ENCODE results near the gene KIAA1549.

KIAA1549 gene

DNA sequence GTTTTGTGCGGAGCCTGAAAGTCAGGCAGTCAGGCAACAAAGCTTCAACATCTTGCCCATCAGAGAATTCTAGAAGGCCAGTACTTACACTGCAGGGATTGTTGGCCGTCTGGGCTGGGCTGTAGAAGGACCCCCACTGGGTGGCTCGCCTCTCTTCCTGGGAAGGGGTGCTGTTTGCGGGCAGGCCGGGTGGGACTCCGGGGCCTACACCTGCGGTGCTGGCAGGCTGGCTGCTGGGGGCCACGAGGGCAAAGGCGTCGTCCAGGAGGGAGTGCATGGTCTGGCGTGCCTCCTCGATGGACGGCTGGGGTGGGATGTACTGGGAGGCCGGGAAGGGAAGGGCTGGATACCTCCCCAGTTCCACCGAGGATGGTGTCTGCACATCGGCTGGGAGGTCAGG is 120.1 kb downstream of the KIAA1549 start:
- Mint-ChIP-seq H3K4me1 (ENCODE audit: low read depth) (peaks cover 19% of the 10 kb centered on the region), H3K9me3 (ENCODE audit: low read depth) (peaks cover 13% of the 10 kb centered on the region), H3K27ac (no peak overlapping the region), H3K4me3 (no peak overlapping the region), H3K27me3 (peaks cover 2% of the 10 kb centered on the region), H3K36me3 (peaks cover 8% of the 10 kb centered on the region)

DNA sequence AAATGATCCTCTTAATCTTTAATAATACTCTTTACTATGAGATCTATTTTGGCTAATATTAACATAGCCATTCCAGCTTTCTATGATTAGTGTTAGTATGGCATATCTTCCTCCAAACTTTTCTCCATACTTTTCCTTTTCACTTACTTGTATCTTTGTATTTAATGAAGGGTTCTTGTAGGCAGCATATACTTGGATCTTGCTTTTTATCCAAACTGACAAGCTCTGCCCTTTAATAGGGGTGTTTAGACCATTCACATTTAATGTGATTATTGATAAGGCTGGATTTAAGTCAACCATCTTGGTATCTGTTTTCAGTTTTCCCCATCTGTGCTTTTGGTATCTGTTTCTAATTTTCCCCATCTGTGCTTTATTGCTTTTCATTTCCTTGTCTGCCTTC is 123.5 kb downstream of the KIAA1549 start:
- Mint-ChIP-seq H3K27ac (no peak overlapping the region), H3K4me3 (no peak overlapping the region), H3K27me3 (peaks cover 2% of the 10 kb centered on the region), H3K36me3 (peaks cover 8% of the 10 kb centered on the region), H3K9me3 (ENCODE audit: low read depth) (peaks cover 13% of the 10 kb centered on the region), H3K4me1 (ENCODE audit: low read depth) (no peaks in the 10 kb centered on the region)

DNA sequence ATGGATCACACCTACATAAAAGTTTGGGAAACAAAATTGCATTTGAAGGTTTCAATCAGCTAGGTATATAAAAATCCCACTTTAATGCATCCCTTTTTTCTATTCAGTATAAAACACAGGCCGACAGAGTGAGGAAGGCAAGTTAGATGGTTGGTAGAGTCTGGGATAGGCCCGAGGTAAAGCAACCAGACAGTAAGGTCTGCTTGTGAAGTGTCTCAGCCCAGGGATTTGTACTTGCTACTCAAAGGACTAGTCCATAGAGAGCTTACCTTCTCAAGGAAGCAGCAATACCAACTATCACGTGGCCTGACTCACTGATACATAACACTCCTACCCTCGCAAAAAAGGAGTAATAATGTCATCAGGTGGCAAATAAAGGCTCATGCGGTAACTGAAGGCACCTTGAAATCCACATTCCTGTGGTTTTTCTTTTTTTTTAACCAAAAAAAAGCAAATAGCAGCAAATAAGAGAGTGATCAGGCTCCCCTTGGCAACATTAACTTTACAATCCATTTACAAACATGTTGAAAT is 127.0 kb downstream of the KIAA1549 start:
- H3K9me3 Mint-ChIP-seq (ENCODE audit: low read depth): peaks cover 17% of the 10 kb centered on the region
- no peaks in the 10 kb centered on the region for H3K4me1 Mint-ChIP-seq (ENCODE audit: low read depth)
- no peak overlapping the region for H3K27ac Mint-ChIP-seq
- no peak overlapping the region for H3K4me3 Mint-ChIP-seq
- H3K27me3 Mint-ChIP-seq: peaks cover 1% of the 10 kb centered on the region
- H3K36me3 Mint-ChIP-seq: peaks cover 11% of the 10 kb centered on the region

DNA sequence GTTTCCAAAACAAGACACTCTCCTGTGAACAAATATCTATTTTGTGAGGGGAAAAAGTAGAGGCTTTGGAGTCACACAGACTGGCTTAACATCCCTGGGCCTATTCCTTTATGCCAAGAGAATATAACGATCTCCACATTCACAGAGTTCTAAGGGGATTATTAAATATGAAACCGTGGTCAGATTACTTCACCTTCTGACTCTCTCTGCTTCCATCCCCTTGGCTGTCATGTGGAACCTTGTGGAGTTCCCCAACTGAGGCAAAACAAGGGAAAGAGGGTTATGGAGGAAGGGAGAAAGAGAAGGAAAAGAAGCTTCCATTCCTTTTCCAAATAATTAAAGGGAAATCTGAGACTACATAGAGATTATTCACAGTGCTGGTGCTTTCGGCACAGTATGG is 127.7 kb downstream of the KIAA1549 start:
- Mint-ChIP-seq H3K27ac (no peak overlapping the region), H3K36me3 (peaks cover 11% of the 10 kb centered on the region), H3K9me3 (ENCODE audit: low read depth) (peaks cover 17% of the 10 kb centered on the region), H3K27me3 (peaks cover 1% of the 10 kb centered on the region), H3K4me3 (no peak overlapping the region), H3K4me1 (ENCODE audit: low read depth) (no peaks in the 10 kb centered on the region)

DNA sequence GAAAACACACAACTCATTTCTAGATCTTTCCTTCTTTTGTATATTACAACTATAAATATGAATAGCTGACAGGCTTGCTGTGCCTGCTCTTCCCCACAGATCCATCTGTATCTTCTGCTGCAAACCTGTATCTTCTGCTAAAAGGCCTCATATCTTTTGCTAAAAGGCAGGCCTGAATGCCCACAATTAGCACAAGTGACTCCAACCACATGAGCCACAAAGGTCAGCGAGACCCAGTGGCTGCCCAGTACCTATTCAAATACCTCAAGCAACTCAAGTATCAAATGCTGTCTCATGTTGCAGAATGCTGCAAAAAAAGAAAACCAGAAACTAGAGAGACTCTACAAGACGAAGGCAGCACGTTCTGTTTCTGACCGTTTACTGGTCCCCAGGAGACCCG is 128.7 kb downstream of the KIAA1549 start:
- no peaks in the 10 kb centered on the region for H3K4me1 Mint-ChIP-seq (ENCODE audit: low read depth)
- peaks cover 9% of the 10 kb centered on the region for H3K36me3 Mint-ChIP-seq
- H3K27me3 Mint-ChIP-seq: peaks cover 1% of the 10 kb centered on the region
- no peak overlapping the region for H3K4me3 Mint-ChIP-seq
- H3K9me3 Mint-ChIP-seq (ENCODE audit: low read depth): peaks cover 10% of the 10 kb centered on the region
- H3K27ac Mint-ChIP-seq: no peak overlapping the region

DNA sequence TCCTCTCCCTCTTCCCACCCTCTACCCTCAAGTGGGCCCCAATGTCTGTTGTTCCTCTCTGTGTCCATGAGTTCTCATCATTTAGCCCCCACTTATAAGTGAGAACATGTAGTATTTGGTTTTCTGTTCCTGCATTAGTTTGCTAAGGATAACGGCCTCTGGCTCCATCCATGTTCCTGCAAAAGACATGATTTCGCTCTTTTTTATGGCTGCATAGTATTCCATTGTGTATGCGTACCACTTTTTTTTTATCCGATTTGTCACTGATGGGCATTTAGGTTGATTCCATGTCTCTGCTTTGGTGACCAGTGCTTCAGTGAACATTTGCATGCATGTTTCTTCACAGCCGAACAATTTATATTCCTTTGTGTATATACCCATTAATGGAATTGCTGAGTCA is 131.5 kb downstream of the KIAA1549 start:
- H3K27me3 Mint-ChIP-seq: peaks cover 1% of the 10 kb centered on the region
- no peaks in the 10 kb centered on the region for H3K4me1 Mint-ChIP-seq (ENCODE audit: low read depth)
- H3K9me3 Mint-ChIP-seq (ENCODE audit: low read depth): peaks cover 4% of the 10 kb centered on the region
- no peak overlapping the region for H3K27ac Mint-ChIP-seq
- peaks cover 3% of the 10 kb centered on the region for H3K36me3 Mint-ChIP-seq
- no peak overlapping the region for H3K4me3 Mint-ChIP-seq

DNA sequence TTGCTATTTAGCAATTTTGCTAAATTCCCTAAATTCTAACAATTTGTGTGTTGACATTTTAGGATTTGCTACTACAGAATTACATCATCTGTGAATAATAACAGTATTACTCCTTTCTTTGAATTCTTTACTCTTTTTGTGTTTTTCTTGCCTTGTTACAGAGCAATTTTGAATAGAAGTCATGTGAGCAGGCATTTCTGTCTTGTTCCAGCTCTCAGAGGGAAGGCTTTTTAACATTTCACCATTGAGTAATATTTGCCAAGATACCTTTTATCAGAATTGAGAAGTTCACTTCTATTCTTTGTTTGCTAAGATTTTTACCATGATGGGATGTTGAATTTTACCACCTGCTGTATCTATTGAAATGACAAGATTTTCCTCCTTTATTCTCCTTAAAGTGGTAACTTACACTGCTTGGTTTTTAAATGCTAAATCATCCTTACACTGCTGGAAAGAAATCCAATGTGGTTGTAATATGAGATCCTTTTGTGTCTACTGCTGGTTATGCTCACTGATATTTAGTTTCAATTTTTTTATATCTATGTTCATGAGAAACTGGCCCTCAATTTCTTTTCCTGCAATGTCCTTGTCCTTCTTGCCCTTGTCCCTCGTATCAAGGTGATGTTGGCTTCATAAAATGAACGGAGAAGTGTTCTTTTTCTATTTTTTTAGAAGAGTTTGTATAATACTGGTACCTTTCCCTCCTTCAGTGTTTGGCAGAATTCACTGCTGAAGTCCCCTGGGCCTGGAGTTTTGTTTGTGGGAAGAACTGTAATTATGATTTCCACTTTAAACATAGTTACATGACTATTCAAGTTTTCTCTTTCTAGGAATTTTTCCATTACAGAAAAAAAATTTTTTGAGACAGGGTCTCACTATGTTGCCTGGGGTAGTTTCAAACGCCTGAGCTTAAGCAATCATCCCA is 132.9 kb downstream of the KIAA1549 start:
- Mint-ChIP-seq H3K9me3 (ENCODE audit: low read depth) (peaks cover 4% of the 10 kb centered on the region), H3K27ac (no peak overlapping the region), H3K36me3 (peaks cover 3% of the 10 kb centered on the region), H3K4me3 (no peak overlapping the region), H3K4me1 (ENCODE audit: low read depth) (no peaks in the 10 kb centered on the region), H3K27me3 (peaks cover 1% of the 10 kb centered on the region)

DNA sequence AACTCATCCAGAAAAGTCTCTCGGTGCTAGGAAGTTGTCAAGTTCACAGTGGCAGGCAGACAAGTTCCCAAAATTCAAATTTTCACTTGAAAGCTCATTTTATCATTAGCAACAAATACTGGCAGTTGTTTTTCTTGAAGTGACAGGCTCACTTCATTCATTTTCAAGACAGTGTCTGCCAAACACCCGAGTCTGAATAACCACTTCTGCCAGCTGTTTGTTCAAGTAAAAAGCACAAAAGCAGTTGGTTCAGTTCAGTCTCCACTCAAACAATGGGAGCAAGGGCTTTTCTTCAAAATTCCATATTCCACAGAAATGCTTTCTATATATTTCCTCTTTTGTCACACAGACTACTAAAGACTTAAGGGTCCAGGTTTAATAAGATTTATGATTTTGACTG is 135.5 kb downstream of the KIAA1549 start:
- Mint-ChIP-seq H3K27ac (no peak overlapping the region), H3K4me3 (no peak overlapping the region), H3K27me3 (peaks cover 1% of the 10 kb centered on the region), H3K36me3 (peaks cover 3% of the 10 kb centered on the region), H3K9me3 (ENCODE audit: low read depth) (peaks cover 4% of the 10 kb centered on the region), H3K4me1 (ENCODE audit: low read depth) (no peaks in the 10 kb centered on the region)

DNA sequence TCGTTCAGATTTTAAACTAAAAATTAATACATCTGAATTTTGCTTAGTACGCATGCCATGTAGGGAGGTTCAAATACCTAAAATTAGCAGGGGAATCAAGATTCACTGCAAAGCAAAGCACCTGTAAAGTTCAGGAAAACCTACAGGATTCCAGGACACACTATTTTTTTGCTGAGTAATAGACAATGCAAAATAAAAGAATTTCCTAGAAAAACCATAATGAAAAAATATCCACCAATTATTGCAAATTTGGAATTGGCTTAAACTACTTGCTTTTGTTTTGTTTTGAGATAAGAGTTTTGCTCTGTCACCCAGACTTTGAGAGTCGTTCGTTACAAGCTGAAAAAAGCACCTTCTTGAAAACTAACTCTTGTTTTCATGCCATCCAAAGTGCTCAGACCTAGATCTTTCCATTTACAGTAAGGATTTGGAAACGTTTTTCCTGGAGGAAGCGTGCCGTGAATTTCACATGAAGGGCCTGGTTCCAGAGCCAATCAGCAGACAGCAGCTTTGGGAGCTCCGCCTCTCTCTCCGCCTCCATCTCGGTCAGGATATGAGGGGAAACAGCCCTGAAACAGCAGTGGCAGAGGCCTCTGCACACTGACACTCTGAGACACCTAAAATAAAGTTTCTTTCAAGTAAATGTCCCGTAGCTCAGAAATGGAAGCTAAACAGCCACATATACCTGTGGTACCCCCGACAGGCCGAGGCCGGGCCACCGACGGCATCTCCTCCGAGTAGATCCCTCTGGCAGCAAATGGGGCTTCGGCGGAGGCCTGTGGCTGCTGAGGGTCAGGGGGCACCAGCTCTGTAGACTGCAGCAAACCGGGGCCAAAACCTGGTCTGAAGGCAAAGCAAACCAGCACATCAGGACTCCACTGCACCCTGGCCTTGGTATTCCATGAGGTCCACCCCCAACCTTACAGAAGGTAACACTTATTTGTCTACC is 137.3 kb downstream of the KIAA1549 start:
- no peaks in the 10 kb centered on the region for H3K4me1 Mint-ChIP-seq (ENCODE audit: low read depth)
- no peak overlapping the region for H3K4me3 Mint-ChIP-seq
- H3K9me3 Mint-ChIP-seq (ENCODE audit: low read depth): no peaks in the 10 kb centered on the region
- no peak overlapping the region for H3K27ac Mint-ChIP-seq
- no peaks in the 10 kb centered on the region for H3K36me3 Mint-ChIP-seq
- H3K27me3 Mint-ChIP-seq: peaks cover 2% of the 10 kb centered on the region

DNA sequence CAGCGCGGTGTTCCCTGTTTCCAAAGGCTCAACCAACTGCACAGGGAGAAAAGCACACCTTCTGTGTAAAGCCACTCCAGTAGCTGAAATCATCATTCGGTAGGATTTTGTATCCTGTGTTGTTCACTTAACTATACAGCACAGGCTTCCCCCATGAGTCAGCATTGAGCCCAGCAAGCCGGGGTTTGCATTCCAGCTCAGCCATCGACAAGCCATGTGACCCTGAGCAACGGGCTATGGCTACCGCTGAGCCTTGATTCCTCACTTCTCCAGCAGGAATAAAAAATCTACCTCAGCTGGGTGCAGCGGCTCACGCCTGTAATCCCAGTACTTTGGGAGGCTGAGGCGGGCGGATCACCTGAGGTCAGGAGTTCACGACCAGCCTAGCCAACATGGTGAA is 139.1 kb downstream of the KIAA1549 start:
- H3K4me1 Mint-ChIP-seq (ENCODE audit: low read depth): no peaks in the 10 kb centered on the region
- no peaks in the 10 kb centered on the region for H3K36me3 Mint-ChIP-seq
- no peaks in the 10 kb centered on the region for H3K9me3 Mint-ChIP-seq (ENCODE audit: low read depth)
- no peak overlapping the region for H3K27ac Mint-ChIP-seq
- H3K4me3 Mint-ChIP-seq: no peak overlapping the region
- peaks cover 2% of the 10 kb centered on the region for H3K27me3 Mint-ChIP-seq

DNA sequence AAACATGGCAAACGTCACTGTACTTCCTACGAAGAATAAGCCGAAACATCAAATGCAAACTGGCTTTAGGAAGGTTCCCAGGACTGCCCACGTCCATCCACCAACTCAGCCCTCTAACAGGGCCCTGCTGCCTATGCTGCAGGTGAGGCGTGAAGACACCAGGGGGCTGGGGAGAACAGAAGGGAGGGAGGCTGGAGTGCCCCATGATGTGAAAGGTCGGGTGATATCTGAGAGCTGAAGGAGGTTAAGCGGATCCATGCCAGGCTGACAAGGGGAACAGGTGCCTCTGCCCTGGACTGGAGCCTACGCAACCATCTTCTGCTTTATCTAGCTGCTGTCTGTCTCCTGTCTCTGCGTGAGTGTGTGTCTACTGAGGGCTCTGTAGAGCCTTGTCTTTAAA is 143.0 kb downstream of the KIAA1549 start:
- no peaks in the 10 kb centered on the region for H3K9me3 Mint-ChIP-seq (ENCODE audit: low read depth)
- H3K27ac Mint-ChIP-seq: no peak overlapping the region
- H3K27me3 Mint-ChIP-seq: peaks cover 4% of the 10 kb centered on the region
- no peak overlapping the region for H3K4me3 Mint-ChIP-seq
- H3K36me3 Mint-ChIP-seq: no peaks in the 10 kb centered on the region
- no peaks in the 10 kb centered on the region for H3K4me1 Mint-ChIP-seq (ENCODE audit: low read depth)

DNA sequence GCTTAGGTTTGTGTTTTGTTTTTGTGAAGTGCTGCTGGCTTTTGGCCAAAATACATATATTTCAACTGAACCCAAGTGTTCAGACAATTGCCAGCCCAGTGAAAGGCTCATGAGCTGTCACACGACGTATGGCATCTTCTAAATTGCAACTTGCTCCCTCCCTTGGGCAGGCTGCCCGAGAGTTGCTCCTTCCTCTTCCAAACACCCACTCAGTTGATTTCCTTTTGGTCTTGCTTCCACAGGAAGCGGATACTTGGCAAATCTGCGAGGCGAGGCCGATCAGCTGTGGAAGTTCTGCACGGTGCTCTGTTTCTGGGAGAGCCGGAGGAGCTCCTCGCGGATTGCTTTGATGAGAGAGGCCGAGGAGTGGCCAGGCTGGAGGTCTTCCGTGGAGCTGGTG is 143.6 kb downstream of the KIAA1549 start:
- H3K36me3 Mint-ChIP-seq: no peaks in the 10 kb centered on the region
- no peak overlapping the region for H3K4me3 Mint-ChIP-seq
- H3K27ac Mint-ChIP-seq: no peak overlapping the region
- H3K4me1 Mint-ChIP-seq (ENCODE audit: low read depth): no peaks in the 10 kb centered on the region
- peaks cover 4% of the 10 kb centered on the region for H3K27me3 Mint-ChIP-seq
- no peaks in the 10 kb centered on the region for H3K9me3 Mint-ChIP-seq (ENCODE audit: low read depth)

DNA sequence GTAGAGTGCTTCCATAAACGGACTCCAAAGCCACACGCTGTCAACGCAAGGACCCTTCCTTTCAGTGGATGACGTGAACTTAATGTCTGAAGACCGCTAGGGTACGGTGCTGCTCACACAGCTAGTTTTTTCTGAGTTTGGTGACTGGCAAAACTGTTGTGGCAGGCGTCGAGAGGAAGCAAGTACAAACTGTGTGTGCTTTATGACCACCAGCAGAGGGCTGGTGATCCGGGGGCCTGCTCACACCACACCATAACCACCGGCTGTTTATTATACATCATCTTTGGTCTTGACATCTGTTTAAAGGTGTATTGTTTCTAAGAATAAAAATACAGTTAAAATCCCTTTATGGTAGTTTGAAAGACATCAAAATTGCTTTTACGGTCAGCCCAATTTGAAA is 146.1 kb downstream of the KIAA1549 start:
- Mint-ChIP-seq H3K27me3 (peaks cover 2% of the 10 kb centered on the region), H3K4me3 (no peak overlapping the region), H3K27ac (no peak overlapping the region), H3K4me1 (ENCODE audit: low read depth) (no peaks in the 10 kb centered on the region), H3K9me3 (ENCODE audit: low read depth) (no peaks in the 10 kb centered on the region), H3K36me3 (no peaks in the 10 kb centered on the region)

DNA sequence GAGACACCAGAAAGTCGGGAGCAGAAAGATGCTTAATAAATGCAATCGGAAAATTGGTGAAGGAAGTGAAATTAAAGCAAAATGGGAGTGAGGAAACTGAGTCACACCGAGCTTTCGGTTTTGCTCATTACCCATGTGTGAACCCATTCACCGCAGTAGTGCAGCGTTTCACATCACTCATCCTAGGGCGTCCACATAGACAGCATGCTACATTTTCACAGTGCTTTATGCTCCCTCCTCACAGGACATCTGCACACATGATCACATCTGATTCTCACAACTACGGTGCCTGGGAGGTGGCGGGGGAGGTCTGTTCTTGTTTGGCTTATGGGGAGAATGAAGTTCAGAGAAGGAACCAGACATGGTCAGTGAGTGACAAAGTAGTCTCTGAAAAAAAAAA is 146.6 kb downstream of the KIAA1549 start:
- Mint-ChIP-seq H3K36me3 (no peaks in the 10 kb centered on the region), H3K9me3 (ENCODE audit: low read depth) (no peaks in the 10 kb centered on the region), H3K4me1 (ENCODE audit: low read depth) (no peaks in the 10 kb centered on the region), H3K4me3 (no peak overlapping the region), H3K27ac (no peak overlapping the region), H3K27me3 (peaks cover 2% of the 10 kb centered on the region)

DNA sequence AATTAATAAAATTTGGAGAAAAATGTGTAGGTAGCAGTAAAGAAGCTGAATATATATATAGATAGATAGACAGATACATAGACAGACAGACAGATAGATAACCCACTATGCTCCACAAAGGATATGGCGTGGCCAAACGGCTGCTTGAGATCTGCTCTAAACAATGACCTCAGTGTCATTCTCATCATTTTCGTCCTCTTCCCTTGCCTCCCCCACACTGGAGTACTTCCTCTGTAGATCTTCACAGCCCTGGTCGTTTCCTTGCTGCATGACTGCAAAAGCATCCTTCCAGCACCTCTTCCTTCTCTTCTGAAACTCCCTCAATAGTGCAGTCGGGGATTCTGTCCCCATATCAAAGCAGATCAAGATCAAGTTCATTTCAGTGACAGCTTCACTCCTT is 147.6 kb downstream of the KIAA1549 start:
- Mint-ChIP-seq H3K4me3 (no peak overlapping the region), H3K4me1 (ENCODE audit: low read depth) (no peaks in the 10 kb centered on the region), H3K36me3 (no peaks in the 10 kb centered on the region), H3K9me3 (ENCODE audit: low read depth) (no peaks in the 10 kb centered on the region), H3K27me3 (peaks cover 2% of the 10 kb centered on the region), H3K27ac (no peak overlapping the region)
